Stomach (tissue), 9 donors: ENCODE data around the gene NCAN. TPM values are rescaled to one million over a fixed set of nuclear protein-coding genes. Genes with fewer than 3 reads are reported as not detected.

ENCODE experiments used
- DNase-seq, 2 donors: peaks; one replicate each; pipeline versions ENCODE4 v3.0.0 to v3.0.0-alpha.2; 2013 to 2019
- H3K27ac ChIP-seq, 5 donors: fragments of 200-600 bp in 4 of 5; sonication (generic) in 4 of 5; one replicate each; pipeline ENCODE4 v1.5.1; 2013 to 2019; ENCODE audit warnings: mild to moderate bottlenecking in 1 of 5, moderate library complexity in 1 of 5
- H3K27me3 ChIP-seq, 3 donors: fragments of 200-600 bp; sonication (generic); one replicate each; pipeline ENCODE4 v1.5.1; 2017 to 2019; ENCODE audit warnings: mixed run types in 1 of 3
- H3K36me3 ChIP-seq, 4 donors: fragments of 200-600 bp; sonication (generic); 1 replicate in 3 of 4; 2 replicates in 1 of 4; pipeline ENCODE4 v1.5.1; 2016 to 2019
- H3K4me1 ChIP-seq, 4 donors: fragments of 200-600 bp; sonication (generic); one replicate each; pipeline ENCODE4 v1.5.1; 2016 to 2019
- H3K4me3 ChIP-seq, 4 donors: fragments of 200-600 bp; sonication (generic) in 3 of 4; one replicate each; pipeline ENCODE4 v1.5.1; 2016 to 2019; ENCODE audit warnings: mild to moderate bottlenecking in 1 of 4
- H3K9me3 ChIP-seq, 4 donors: fragments of 200-600 bp; sonication (generic); one replicate each; pipeline ENCODE4 v1.5.1; 2016 to 2019
- CTCF ChIP-seq, 7 experiments: fragments of 450-650 bp in 4 of 7; fragments of 200-600 bp in 3 of 7; sonication (generic) in 3 of 7; IDR thresholded peaks; one replicate each; pipeline ENCODE4 v1.5.1; 2016 to 2019; ENCODE audit warnings: antibody characterized with exemption in 7 of 7, control low read depth in 2 of 7, mild to moderate bottlenecking in 1 of 7
- EP300 ChIP-seq: sonication (generic); formaldehyde crosslinking; IDR thresholded peaks from one replicate; pipeline ENCODE4 v1.6.1; 2017; ENCODE audit warnings: antibody characterized with exemption
- POLR2A ChIP-seq, 4 donors: fragments of 450-650 bp; IDR thresholded peaks; one replicate each; pipeline ENCODE4 v1.6.1; 2016; ENCODE audit warnings: antibody characterized with exemption in 4 of 4, control low read depth in 2 of 4, mild to moderate bottlenecking in 1 of 4, moderate library complexity in 1 of 4
- POLR2AphosphoS5 ChIP-seq, 3 donors: sonication (generic); formaldehyde crosslinking; IDR thresholded peaks; one replicate each; pipeline ENCODE4 v1.6.1; 2016; ENCODE audit warnings: antibody characterized with exemption in 3 of 3
- WGBS, 5 donors: extraction: QIAGEN DNeasy Blood & Tissue Kit in 3 of 5; methylation state at CpG; one replicate each; pipeline versions ENCODE4 v1.1.5 to v1.1.7; 2013 to 2018; 5-methylcytosine and 5-hydroxymethylcytosine counted together
- intact Hi-C: fragments of 100-400 bp; cut with DNase I; formaldehyde crosslinking; loops from one replicate; pipeline ENCODE4 v1.15.1; 2023; ENCODE audit warnings: low total_unique reads
- polyA plus RNA-seq, 3 donors: library from polyadenylated mRNA; stranded (reverse); fragments of 200-250 nt; gene quantifications; one replicate each; pipeline ENCODE4 v1.2.3, GENCODE V29; 2013
- total RNA-seq, 5 donors: library from RNA; depleted of rRNA; stranded (reverse); fragments of >200 nt; gene quantifications; one replicate each; pipeline versions ENCODE4 v1.1.0 to v1.2.3, GENCODE V29; 2014 to 2016
- donor health status: healthy with polysubstance abuse.
- donor health status: Bipolar disorder and iron deficiency.
- donor health status: healthy.

The NCAN gene
- total and polyA plus RNA-seq, 8 donors: 0.05 to 1.7 (median 0.06) TPM; not detected in 5

DNA sequence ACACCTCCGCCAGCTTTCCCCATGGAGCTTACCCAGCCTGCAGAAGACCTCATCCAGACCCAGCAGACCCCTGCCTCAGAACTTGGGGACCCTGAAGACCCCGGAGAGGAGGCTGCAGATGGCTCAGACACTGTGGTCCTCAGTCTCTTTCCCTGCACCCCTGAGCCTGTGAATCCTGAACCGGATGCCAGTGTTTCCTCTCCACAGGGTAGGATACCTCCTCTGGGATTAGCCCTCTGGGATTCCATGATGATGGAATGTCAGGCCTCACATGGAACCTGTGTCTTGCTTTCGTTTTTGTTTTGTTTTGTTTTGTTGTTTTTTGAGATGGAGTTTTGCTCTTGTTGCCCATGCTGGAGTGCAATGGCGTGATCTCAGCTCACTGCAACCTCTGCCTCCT is 17.8 kb upstream of the NCAN start:
- DNase-seq: no peak
- Histone ChIP-seq H3K36me3 (peaks cover 16 to 48% (median 34%) of the 10 kb centered on the region in 4 donors), H3K4me1 (peaks cover 34 to 55% (median 46%) of the 10 kb centered on the region in 4 donors), H3K4me3 (peak overlapping the region in 2 of 4 donors; percentile 95 to 96), H3K27me3 (no peaks in the 10 kb centered on the region), H3K9me3 (no peaks in the 10 kb centered on the region), H3K27ac (peak overlapping the region in 2 of 5 donors; percentile 99 to 100)
- 67 to 81% (median 78%) methylated on average over 5 of the region's 5 CpGs for WGBS, 5 donors
- no peak for TF ChIP-seq POLR2AphosphoS5 (IDR thresholded peaks at IDR 0.05)
- no peak for TF ChIP-seq CTCF (IDR thresholded peaks at IDR 0.05)
- TF ChIP-seq EP300: no peak
- no peak for TF ChIP-seq POLR2A (IDR thresholded peaks at IDR 0.05)
- intact Hi-C loops: no loop called here

DNA sequence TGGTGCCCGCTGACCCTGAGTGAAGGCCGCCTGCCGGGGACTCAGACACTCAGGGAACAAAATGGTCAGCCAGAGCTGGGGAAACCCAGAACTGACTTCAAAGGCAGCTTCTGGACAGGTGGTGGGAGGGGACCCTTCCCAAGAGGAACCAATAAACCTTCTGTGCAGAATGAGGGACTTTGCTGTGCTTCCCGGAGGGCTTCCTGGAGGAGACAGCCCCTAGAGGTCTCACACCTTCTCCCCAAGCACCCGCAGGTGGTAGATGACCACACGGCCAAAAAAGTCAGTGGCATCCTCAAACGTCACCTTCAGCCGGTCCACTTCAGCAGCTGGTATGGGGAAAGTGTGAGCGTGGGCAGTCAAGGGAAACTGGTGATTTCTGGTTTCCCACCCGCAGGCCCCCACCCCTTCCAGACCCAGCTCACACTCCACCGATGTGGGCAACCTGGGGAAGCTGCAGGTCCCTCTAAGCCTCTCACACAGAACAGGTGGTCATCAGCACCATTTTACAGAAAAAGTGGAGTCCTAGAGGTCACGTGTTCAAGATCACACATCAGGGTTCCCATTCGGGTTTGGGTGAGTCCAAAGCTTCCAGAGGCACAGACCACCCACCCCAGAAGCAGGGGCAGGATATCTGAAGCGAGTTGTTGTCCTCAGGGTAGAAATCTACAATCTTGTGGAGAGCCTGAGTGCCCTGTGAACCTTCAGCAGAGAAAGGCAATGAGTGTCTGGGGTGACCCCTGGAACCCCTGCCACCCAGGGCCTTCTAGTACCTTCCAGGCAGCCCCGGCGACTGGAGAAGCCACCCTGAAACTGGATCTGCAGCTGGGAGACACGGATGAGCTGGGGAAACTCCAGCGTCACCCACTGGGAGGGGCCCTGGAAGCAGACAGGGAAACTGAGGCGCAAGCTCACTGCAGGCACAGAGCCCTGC is 9.8 kb upstream of the NCAN start:
- intact Hi-C loops: no loop called here

DNA sequence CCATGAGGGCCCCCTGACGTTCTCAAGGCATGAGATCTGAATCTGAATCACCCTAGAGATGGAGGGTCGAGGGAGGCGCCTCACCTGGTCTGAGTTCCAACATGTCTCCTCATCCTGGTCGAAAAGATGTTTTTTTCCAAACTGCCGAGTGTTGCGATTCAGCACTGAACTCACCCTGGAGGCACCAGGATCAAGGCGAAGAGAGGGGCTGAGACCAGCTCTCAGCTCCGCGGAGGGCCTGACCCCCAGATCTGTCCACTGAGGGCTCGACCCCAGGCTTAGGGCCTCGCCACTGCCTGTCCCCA is 9.1 kb upstream of the NCAN start:
- H3K9me3 ChIP-seq: no peaks in the 10 kb centered on the region
- WGBS, 5 donors: 1 to 9% (median 7%) methylated on average over 10 to 11 of the region's 11 CpGs
- DNase-seq: no peak
- H3K27me3 ChIP-seq: peaks cover 0 to 19% (median 0%) of the 10 kb centered on the region in 3 donors
- H3K36me3 ChIP-seq: peaks cover 10 to 42% (median 41%) of the 10 kb centered on the region in 4 donors
- peaks cover 7 to 24% (median 18%) of the 10 kb centered on the region in 4 donors for H3K4me1 ChIP-seq
- TF ChIP-seq CTCF (IDR thresholded peaks at IDR 0.05) (no peak), EP300 (no peak)
- peak overlapping the region; percentile 73 to 88 (median 82) for H3K27ac ChIP-seq
- intact Hi-C loops: no loop called here
- H3K4me3 ChIP-seq: peak overlapping the region; percentile 62 to 74 (median 68)

More for the DNA sequence above, 9.8 kb upstream of the NCAN start:
- peak overlapping the region in 4 of 5 donors; percentile 75 to 88 (median 84) for H3K27ac ChIP-seq
- peaks cover 0 to 12% (median 0%) of the 10 kb centered on the region in 3 donors for H3K27me3 ChIP-seq
- 70 to 72% (median 70%) methylated on average over 19 of the region's 19 CpGs for WGBS, 5 donors
- peaks cover 15 to 49% (median 48%) of the 10 kb centered on the region in 4 donors for H3K36me3 ChIP-seq
- no peaks in the 10 kb centered on the region for H3K9me3 ChIP-seq
- no peak for DNase-seq
- peak overlapping the region; percentile 62 to 74 (median 68) for H3K4me3 ChIP-seq
- TF ChIP-seq POLR2A (IDR thresholded peaks at IDR 0.05) (no peak), CTCF (IDR thresholded peaks at IDR 0.05) (no peak), POLR2AphosphoS5 (IDR thresholded peaks at IDR 0.05) (no peak), EP300 (no peak)
- H3K4me1 ChIP-seq: peaks cover 7 to 24% (median 18%) of the 10 kb centered on the region in 4 donors

GRCh38 chr19:19203012-19203856 is 8.5 kb upstream of the NCAN start, which contains the start of gene NR2C2AP:
Gene NR2C2AP, minus strand, starts transcription at chr19:19203414. Its CDS starts 354 bp downstream, at chr19:19203060.
- WGBS, 5 donors: 6 to 10% (median 9%) methylated on average over 41 to 60 of the region's 60 CpGs
- peak; percentile 95 to 97 for DNase-seq
- intact Hi-C loops: no loop called here
- Histone ChIP-seq H3K4me1 (peaks cover 7 to 24% (median 18%) of the 10 kb centered on the region in 4 donors), H3K9me3 (no peaks in the 10 kb centered on the region), H3K36me3 (peaks cover 10 to 36% (median 35%) of the 10 kb centered on the region in 4 donors), H3K27me3 (peaks cover 0 to 25% (median 0%) of the 10 kb centered on the region in 3 donors), H3K4me3 (peak within 1 kb of the TSS; percentile 62 to 74 (median 68)), H3K27ac (peak within 1 kb of the TSS; percentile 73 to 88 (median 82))
- TF ChIP-seq POLR2AphosphoS5 (IDR thresholded peaks at IDR 0.05): peak in 2 of 3 donors; percentile 19 to 79
- no peak for TF ChIP-seq POLR2A (IDR thresholded peaks at IDR 0.05)
